Measurements from ENCODE around the gene TMEM59L. TPM values are rescaled to one million over a fixed set of nuclear protein-coding genes. Genes with fewer than 3 reads are reported as not detected.
A peak's percentile ranks its signal among the peaks of the same experiment; 100 is the strongest.
"Not testable (repeated sequence)": the region's sequence is repeated elsewhere in the genome, so short reads cannot be mapped to it uniquely, and the experiment has no call there.

TMEM59L gene
- total RNA-seq, 1 donor from 2014 or later = 2.1 TPM

DNA sequence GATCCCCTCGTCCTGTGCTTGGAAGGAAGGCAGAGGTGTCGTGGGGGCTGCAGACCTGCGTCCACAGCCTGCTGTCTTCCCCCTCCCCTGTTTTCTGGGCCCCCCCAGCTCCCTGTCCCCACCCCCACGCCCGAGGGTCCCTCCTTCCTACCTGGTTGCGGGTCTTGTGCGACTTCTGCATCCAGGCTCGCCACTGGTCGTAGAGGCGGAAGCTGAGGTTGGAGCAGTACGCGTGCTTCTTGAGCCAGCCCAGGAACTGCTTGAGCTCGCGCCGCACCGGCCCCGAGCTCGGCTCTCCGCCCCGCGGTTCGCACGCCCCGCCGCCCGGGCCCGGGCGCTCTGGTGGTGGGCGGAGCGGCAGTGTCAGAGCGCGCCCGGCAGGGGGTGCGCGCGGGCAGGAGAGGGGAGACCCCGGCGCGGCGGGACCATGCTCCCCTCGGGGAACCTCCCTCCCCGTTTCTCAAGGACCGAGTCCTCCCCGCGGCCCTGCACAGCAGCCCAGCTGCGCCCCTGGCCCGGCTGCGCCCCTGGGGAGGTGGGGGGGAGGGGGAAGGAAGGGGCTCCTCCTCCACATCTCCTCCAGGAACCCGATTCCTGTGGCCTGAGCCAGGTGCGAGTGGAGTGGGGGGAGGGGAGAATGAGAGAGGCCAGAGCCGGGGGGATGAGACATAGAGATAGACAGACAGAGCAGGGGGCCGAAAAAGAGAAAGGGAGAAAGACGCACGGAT lies 18.4 kb upstream of the TMEM59L start:
- H3K9ac ChIP-seq (ENCODE audit: low read depth in 1 of 3, low read length in 3 of 3) = peak overlapping the region; percentile 32 to 45 (median 33)
- peak overlapping the region; percentile 48 to 57 (median 54) for H3K4me3 ChIP-seq (ENCODE audit: low read length in 3 of 3)
- peaks cover 9 to 24% (median 21%) of the 10 kb centered on the region in 3 donors for H3K27me3 ChIP-seq (ENCODE audit: control insufficient read depth in 3 of 3, insufficient read depth in 3 of 3, low read length in 3 of 3)
- H3K36me3 ChIP-seq (ENCODE audit: control insufficient read depth in 3 of 3, insufficient read depth in 3 of 3, low read length in 3 of 3) = peaks cover 3 to 13% (median 6%) of the 10 kb centered on the region in 3 donors
- no peaks in the 10 kb centered on the region for H3K9me3 ChIP-seq (ENCODE audit: control insufficient read depth in 3 of 3, low read length in 3 of 3)
- H3K4me1 ChIP-seq (ENCODE audit: control insufficient read depth in 3 of 3, insufficient read depth in 3 of 3, low read length in 3 of 3) = peaks cover 25 to 37% (median 36%) of the 10 kb centered on the region in 3 donors
- no peak overlapping the region for H3K27ac ChIP-seq (ENCODE audit: low read depth, low read length)

DNA sequence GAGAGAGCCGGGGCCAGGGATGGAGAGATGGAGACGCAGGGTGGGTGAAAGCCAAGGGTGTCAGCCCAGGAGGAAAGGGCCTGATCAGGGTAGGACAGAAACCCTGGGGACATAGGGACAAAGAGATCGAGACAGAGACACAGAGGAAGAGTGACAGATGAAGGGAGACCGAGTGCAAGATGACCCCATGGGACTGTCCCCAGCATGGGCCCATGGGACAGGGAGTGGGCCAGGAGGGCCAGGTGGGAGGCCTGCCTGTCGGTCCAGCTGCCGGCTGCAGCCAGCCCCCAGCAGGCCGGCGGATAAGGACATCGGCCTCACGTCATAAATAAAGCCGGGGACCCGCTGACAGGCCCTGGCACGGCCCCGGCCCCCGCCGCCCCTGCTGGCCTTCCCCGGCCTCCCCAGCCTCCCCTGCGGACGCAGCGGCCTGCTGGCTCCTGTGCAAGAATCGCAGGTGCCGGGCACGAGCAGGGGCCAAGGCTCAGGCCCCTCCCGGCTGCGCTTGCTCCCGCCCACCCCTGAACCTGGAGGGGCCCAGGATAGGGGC lies 17.8 kb upstream of the TMEM59L start:
- peaks cover 3 to 13% (median 6%) of the 10 kb centered on the region in 3 donors for H3K36me3 ChIP-seq (ENCODE audit: control insufficient read depth in 3 of 3, insufficient read depth in 3 of 3, low read length in 3 of 3)
- peak overlapping the region; percentile 48 to 57 (median 54) for H3K4me3 ChIP-seq (ENCODE audit: low read length in 3 of 3)
- H3K27ac ChIP-seq (ENCODE audit: low read depth, low read length) = no peak overlapping the region
- H3K9ac ChIP-seq (ENCODE audit: low read depth in 1 of 3, low read length in 3 of 3) = peak overlapping the region; percentile 32 to 45 (median 33)
- H3K9me3 ChIP-seq (ENCODE audit: control insufficient read depth in 3 of 3, low read length in 3 of 3) = no peaks in the 10 kb centered on the region
- H3K27me3 ChIP-seq (ENCODE audit: control insufficient read depth in 3 of 3, insufficient read depth in 3 of 3, low read length in 3 of 3) = peaks cover 10 to 29% (median 27%) of the 10 kb centered on the region in 3 donors
- H3K4me1 ChIP-seq (ENCODE audit: control insufficient read depth in 3 of 3, insufficient read depth in 3 of 3, low read length in 3 of 3) = peaks cover 18 to 31% (median 30%) of the 10 kb centered on the region in 3 donors

DNA sequence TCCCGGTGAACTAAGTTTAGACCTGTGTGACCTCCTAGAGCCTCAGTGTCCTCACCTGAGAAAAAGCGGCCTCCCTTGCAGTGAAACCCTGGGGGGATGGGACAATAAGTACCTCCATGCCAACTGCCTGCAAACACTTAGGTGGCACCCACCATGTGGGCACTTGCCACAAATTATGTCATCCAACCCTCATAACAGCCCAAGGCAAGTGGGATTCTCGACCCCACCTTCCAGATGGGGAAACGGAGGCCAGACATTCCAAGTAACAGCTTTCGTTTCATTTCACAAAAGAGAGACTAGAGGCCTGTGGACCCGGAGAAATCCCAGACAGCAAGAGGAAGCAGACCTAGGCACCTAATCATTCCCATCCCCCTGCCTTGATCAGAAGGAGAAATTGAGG lies 17.2 kb upstream of the TMEM59L start:
- Histone ChIP-seq H3K9me3 (ENCODE audit: control insufficient read depth in 3 of 3, low read length in 3 of 3) (no peaks in the 10 kb centered on the region), H3K27me3 (ENCODE audit: control insufficient read depth in 3 of 3, insufficient read depth in 3 of 3, low read length in 3 of 3) (peaks cover 10 to 29% (median 27%) of the 10 kb centered on the region in 3 donors), H3K27ac (ENCODE audit: low read depth, low read length) (no peak overlapping the region), H3K4me1 (ENCODE audit: control insufficient read depth in 3 of 3, insufficient read depth in 3 of 3, low read length in 3 of 3) (peaks cover 14 to 25% (median 24%) of the 10 kb centered on the region in 3 donors), H3K36me3 (ENCODE audit: control insufficient read depth in 3 of 3, insufficient read depth in 3 of 3, low read length in 3 of 3) (peaks cover 3 to 10% (median 6%) of the 10 kb centered on the region in 3 donors), H3K4me3 (ENCODE audit: low read length in 3 of 3) (no peak overlapping the region), H3K9ac (ENCODE audit: low read depth in 1 of 3, low read length in 3 of 3) (peak overlapping the region in 1 of 3 donors; percentile 1)

DNA sequence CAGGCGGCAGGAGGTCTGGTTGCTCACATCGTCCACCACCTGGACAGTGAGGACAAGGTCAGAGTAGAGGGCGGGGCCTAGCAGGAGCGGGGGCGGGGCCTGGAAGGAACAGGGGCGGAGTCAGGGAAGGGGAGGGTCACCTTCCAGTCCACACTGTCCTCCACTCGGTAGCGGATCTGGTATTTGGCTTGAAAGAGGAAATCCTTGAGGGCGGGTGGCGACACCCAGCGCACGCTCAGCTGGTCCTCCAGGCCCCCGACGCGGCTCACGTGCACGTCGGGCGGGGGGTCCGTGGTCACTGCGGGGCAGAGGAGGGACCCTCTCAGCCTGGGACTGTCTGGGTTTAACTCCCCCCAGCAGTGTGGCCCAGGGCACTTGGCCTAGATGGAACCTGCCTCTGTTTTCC lies 15.9 kb upstream of the TMEM59L start:
- Histone ChIP-seq H3K4me1 (ENCODE audit: control insufficient read depth in 3 of 3, insufficient read depth in 3 of 3, low read length in 3 of 3) (peaks cover 13 to 21% (median 17%) of the 10 kb centered on the region in 3 donors), H3K27ac (ENCODE audit: low read depth, low read length) (no peak overlapping the region), H3K9ac (ENCODE audit: low read depth in 1 of 3, low read length in 3 of 3) (no peak overlapping the region), H3K9me3 (ENCODE audit: control insufficient read depth in 3 of 3, low read length in 3 of 3) (no peaks in the 10 kb centered on the region), H3K36me3 (ENCODE audit: control insufficient read depth in 3 of 3, insufficient read depth in 3 of 3, low read length in 3 of 3) (peaks cover 0 to 3% (median 0%) of the 10 kb centered on the region in 3 donors), H3K4me3 (ENCODE audit: low read length in 3 of 3) (no peak overlapping the region), H3K27me3 (ENCODE audit: control insufficient read depth in 3 of 3, insufficient read depth in 3 of 3, low read length in 3 of 3) (peaks cover 12 to 29% (median 27%) of the 10 kb centered on the region in 3 donors)

DNA sequence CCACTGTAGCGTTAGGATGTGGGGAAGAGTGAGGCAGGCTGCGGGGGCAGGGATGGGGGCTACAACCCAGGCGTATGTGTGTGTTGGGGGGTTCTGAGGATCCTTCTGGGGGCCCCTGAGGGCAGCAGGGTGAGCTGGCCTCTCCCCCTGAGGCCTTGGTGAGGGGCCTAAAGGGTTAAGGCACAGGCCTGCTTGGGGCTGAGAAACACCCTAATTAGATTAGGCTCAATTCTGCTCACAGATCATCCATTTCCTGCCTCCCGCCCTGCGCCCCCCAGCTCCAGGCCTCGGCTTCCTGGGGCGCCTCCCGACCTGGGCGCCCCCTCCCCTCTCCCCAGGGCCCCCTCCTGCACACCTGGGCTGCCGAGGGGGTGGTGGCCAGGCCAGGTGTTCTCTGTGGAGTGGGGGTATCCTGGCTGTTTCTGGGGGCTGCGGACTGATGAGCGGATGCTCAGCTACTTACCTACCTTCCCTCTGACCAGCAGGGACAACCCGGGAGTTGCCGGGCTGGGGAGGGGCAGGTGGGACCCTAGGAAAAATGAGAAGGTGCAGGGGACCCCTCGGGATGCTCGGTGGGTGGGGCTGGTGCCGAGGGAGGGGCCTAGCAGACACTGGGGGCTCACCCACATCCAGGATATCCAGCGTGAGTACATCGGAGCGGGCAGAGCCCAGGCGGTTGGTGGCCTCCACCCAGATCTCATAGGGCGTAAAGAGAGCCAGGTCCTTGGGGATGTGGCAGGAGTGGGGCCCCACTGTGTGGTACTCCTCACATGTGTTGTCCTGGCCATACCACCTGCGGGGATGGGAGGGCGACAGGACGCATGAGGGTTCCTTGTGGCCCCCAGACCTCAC lies 14.6 kb upstream of the TMEM59L start:
- H3K4me1 ChIP-seq (ENCODE audit: control insufficient read depth in 3 of 3, insufficient read depth in 3 of 3, low read length in 3 of 3) = peaks cover 9 to 17% (median 16%) of the 10 kb centered on the region in 3 donors
- H3K36me3 ChIP-seq (ENCODE audit: control insufficient read depth in 3 of 3, insufficient read depth in 3 of 3, low read length in 3 of 3) = no peaks in the 10 kb centered on the region
- H3K27me3 ChIP-seq (ENCODE audit: control insufficient read depth in 3 of 3, insufficient read depth in 3 of 3, low read length in 3 of 3) = peaks cover 14 to 29% (median 27%) of the 10 kb centered on the region in 3 donors
- H3K9ac ChIP-seq (ENCODE audit: low read depth in 1 of 3, low read length in 3 of 3) = no peak overlapping the region
- H3K9me3 ChIP-seq (ENCODE audit: control insufficient read depth in 3 of 3, low read length in 3 of 3) = no peaks in the 10 kb centered on the region
- no peak overlapping the region for H3K4me3 ChIP-seq (ENCODE audit: low read length in 3 of 3)
- no peak overlapping the region for H3K27ac ChIP-seq (ENCODE audit: low read depth, low read length)

DNA sequence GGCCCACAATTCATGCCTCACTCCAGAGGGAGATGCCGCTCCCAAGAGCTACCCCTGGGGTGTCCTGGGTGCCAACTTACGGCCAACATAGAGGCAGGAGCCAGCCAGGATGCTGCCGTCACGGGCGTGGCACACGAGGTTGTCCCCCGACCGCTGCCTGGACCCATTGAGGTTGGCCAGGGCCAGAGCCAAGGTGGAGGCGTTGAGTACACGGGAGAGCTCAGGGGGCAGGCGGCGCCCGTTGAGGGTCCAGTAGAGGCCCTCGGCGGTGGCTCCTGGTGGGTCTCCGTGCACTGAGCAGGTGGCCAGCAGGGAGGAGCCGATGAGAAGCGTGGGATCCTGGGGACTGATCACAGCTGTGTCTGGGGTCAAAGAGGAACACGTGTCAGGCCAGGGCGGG lies 13.2 kb upstream of the TMEM59L start:
- no peaks in the 10 kb centered on the region for H3K36me3 ChIP-seq (ENCODE audit: control insufficient read depth in 3 of 3, insufficient read depth in 3 of 3, low read length in 3 of 3)
- H3K27me3 ChIP-seq (ENCODE audit: control insufficient read depth in 3 of 3, insufficient read depth in 3 of 3, low read length in 3 of 3) = peaks cover 22 to 39% (median 38%) of the 10 kb centered on the region in 3 donors

DNA sequence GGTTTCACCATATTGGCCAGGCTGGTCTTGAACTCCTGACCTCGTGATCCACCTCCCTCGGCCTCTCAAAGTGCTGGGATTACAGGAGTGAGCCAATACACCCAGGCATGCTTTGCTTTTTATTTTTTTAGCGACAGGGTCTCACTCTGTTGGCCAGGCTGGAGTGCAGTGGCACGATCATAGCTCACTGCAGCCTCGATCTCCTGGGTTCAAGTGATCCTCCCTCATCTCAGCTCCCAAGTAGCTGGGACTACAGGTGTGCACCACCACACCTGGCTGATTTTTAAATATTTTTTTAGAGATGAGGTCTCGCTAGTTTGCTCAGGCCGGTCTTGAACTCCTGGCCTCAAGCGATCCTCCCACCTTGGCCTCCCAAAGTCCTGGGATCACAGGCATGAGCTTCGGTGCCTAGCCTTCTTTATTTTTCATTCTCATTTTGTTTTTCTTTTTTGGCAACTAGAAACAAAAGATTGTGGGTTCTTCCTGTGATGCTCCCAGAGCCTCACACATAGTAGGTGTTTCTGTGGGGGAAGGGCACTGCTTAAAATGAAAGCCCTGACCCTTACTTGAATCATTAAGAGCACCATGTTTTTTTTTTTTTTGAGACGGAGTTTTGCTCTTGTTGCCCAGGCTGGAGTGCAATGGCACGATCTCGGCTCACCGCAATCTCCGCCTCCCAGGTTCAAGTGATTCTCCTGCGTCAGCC lies 11.8 kb upstream of the TMEM59L start:
- H3K27me3 ChIP-seq (ENCODE audit: control insufficient read depth in 3 of 3, insufficient read depth in 3 of 3, low read length in 3 of 3) = peaks cover 26 to 48% (median 46%) of the 10 kb centered on the region in 3 donors
- H3K27ac ChIP-seq (ENCODE audit: low read depth, low read length); H3K4me3 ChIP-seq (ENCODE audit: low read length in 3 of 3); H3K36me3 ChIP-seq (ENCODE audit: control insufficient read depth in 3 of 3, insufficient read depth in 3 of 3, low read length in 3 of 3); H3K9ac ChIP-seq (ENCODE audit: low read depth in 1 of 3, low read length in 3 of 3); H3K4me1 ChIP-seq (ENCODE audit: control insufficient read depth in 3 of 3, insufficient read depth in 3 of 3, low read length in 3 of 3); H3K9me3 ChIP-seq (ENCODE audit: control insufficient read depth in 3 of 3, low read length in 3 of 3): not testable (repeated sequence)

More for the DNA sequence above, 13.2 kb upstream of the TMEM59L start:
- Histone ChIP-seq H3K27ac (ENCODE audit: low read depth, low read length) (no peak overlapping the region), H3K4me1 (ENCODE audit: control insufficient read depth in 3 of 3, insufficient read depth in 3 of 3, low read length in 3 of 3) (peaks cover 11 to 14% (median 14%) of the 10 kb centered on the region in 3 donors), H3K9me3 (ENCODE audit: control insufficient read depth in 3 of 3, low read length in 3 of 3) (no peaks in the 10 kb centered on the region), H3K4me3 (ENCODE audit: low read length in 3 of 3) (no peak overlapping the region), H3K9ac (ENCODE audit: low read depth in 1 of 3, low read length in 3 of 3) (no peak overlapping the region)

DNA sequence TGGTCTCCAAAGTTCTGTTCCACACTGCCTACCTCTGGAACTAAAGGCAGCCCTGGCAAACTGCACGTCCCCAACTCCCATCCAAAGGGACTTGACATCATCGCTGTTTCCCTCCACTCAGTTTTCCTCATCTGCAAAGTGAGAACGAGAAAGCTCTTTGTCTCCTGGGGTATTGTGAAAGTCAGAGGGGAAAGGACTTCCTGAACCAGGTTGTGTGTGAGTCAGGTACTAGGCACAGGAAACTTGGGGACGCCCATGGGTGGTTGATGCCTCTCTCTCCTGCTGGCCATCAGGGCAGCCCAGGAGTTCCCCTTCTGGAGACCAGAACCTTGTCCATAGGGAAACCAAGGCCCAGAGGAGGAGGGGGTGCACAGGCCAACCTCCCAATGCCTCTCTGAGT lies 10.8 kb upstream of the TMEM59L start:
- H3K4me3 ChIP-seq (ENCODE audit: low read length in 3 of 3) = no peak overlapping the region
- H3K9ac ChIP-seq (ENCODE audit: low read depth in 1 of 3, low read length in 3 of 3) = no peak overlapping the region
- peaks cover 26 to 48% (median 48%) of the 10 kb centered on the region in 3 donors for H3K27me3 ChIP-seq (ENCODE audit: control insufficient read depth in 3 of 3, insufficient read depth in 3 of 3, low read length in 3 of 3)
- H3K27ac ChIP-seq (ENCODE audit: low read depth, low read length) = no peak overlapping the region
- H3K36me3 ChIP-seq (ENCODE audit: control insufficient read depth in 3 of 3, insufficient read depth in 3 of 3, low read length in 3 of 3) = no peaks in the 10 kb centered on the region
- H3K9me3 ChIP-seq (ENCODE audit: control insufficient read depth in 3 of 3, low read length in 3 of 3) = no peaks in the 10 kb centered on the region
- peaks cover 0 to 8% (median 5%) of the 10 kb centered on the region in 3 donors for H3K4me1 ChIP-seq (ENCODE audit: control insufficient read depth in 3 of 3, insufficient read depth in 3 of 3, low read length in 3 of 3)

DNA sequence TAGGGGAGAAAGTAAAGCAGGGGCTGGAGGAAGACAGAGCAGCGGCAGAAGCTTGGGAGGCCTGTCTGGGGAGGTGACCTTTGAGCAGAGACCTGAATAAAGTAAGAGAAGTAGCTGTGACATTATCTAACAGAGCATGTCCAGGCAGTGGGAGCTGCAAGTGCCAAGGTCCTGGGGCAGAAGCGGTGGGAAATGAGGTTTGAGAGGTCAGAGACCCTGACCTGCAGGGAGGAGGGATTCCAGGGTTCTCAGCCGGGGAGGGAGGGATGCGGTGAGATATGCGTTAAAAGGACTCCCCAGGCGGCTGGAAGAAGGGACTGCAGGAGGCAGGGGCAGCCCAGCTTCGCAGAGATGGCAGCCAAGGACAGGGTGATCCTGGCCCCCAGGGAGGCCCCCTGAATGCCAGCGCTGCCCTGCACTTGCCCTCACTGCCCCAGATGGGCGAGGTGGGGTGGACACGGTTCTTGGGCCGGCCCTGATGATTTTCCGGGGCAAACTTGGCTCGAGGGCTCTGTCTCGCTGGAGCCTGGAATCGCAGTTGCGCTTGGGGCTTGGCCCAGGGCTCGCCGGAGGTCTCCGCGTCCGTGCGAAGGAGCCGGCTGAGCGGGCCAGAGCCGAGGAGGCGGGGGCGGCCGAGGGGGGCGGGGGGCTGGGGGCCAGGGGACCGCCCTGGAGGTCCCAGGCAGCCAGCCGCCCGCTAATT lies 9.3 kb upstream of the TMEM59L start:
- no peaks in the 10 kb centered on the region for H3K9me3 ChIP-seq (ENCODE audit: control insufficient read depth in 3 of 3, low read length in 3 of 3)
- H3K9ac ChIP-seq (ENCODE audit: low read depth in 1 of 3, low read length in 3 of 3) = no peak overlapping the region
- H3K4me1 ChIP-seq (ENCODE audit: control insufficient read depth in 3 of 3, insufficient read depth in 3 of 3, low read length in 3 of 3) = peaks cover 5 to 16% (median 7%) of the 10 kb centered on the region in 3 donors
- H3K36me3 ChIP-seq (ENCODE audit: control insufficient read depth in 3 of 3, insufficient read depth in 3 of 3, low read length in 3 of 3) = no peaks in the 10 kb centered on the region
- peaks cover 37 to 53% (median 51%) of the 10 kb centered on the region in 3 donors for H3K27me3 ChIP-seq (ENCODE audit: control insufficient read depth in 3 of 3, insufficient read depth in 3 of 3, low read length in 3 of 3)
- H3K4me3 ChIP-seq (ENCODE audit: low read length in 3 of 3) = no peak overlapping the region
- no peak overlapping the region for H3K27ac ChIP-seq (ENCODE audit: low read depth, low read length)
